Uterus (tissue), 2 donors: Measurements from ENCODE around the gene MELK.

ENCODE experiments used
- POLR2A ChIP-seq, 2 donors: fragments of 450-650 bp; IDR thresholded peaks; one replicate each; pipeline ENCODE4 v1.6.1; 2016; ENCODE audit warnings: antibody characterized with exemption in 2 of 2, mild to moderate bottlenecking in 1 of 2, moderate library complexity in 1 of 2
- TF ChIP-seq, protein P1 (sequence below), 4 experiments: fragments of 200-600 bp in 2 of 4; fragments of 450-650 bp in 2 of 4; sonication (generic) in 2 of 4; IDR thresholded peaks; one replicate each; pipeline ENCODE4 v1.5.1; 2016 to 2019; ENCODE audit warnings: antibody characterized with exemption in 4 of 4, mild to moderate bottlenecking in 2 of 4, moderate library complexity in 1 of 4

DNA sequence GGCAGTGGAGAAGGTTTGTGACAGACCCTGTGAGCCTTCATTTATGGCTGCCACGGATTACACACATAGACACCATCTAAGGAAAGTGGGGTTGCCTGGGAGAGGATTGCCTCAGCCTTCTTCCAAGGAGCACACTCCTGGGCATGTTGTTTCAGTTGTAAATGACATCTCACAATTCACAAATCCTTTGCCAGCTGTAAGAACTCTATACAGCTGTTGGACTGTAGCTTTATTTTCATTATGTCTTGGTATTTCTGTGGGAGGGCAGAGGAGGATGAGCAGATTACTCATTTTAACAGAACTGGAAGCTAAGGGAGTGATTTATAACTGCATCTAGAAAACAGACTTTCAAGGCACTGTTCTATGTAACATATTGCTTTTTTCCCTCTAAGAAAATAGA lies 25.6 kb downstream of the MELK start:
- TF ChIP-seq, protein P1, sequence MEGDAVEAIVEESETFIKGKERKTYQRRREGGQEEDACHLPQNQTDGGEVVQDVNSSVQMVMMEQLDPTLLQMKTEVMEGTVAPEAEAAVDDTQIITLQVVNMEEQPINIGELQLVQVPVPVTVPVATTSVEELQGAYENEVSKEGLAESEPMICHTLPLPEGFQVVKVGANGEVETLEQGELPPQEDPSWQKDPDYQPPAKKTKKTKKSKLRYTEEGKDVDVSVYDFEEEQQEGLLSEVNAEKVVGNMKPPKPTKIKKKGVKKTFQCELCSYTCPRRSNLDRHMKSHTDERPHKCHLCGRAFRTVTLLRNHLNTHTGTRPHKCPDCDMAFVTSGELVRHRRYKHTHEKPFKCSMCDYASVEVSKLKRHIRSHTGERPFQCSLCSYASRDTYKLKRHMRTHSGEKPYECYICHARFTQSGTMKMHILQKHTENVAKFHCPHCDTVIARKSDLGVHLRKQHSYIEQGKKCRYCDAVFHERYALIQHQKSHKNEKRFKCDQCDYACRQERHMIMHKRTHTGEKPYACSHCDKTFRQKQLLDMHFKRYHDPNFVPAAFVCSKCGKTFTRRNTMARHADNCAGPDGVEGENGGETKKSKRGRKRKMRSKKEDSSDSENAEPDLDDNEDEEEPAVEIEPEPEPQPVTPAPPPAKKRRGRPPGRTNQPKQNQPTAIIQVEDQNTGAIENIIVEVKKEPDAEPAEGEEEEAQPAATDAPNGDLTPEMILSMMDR (IDR thresholded peaks at IDR 0.05): no peak
- no peak for TF ChIP-seq POLR2A (IDR thresholded peaks at IDR 0.05)
